GM10266 (cell line): ENCODE results near the gene TMEM134.
A peak's percentile ranks its signal among the peaks of the same experiment; 100 is the strongest.

Experiments
- DNase-seq: peaks from one replicate; pipeline ENCODE4 v3.0.0; 2012; ENCODE audit errors: extremely low spot score
- TF ChIP-seq, protein P1 (sequence below): IDR thresholded peaks from 2 replicates; pipeline ENCODE4 v1.5.1; 2012; ENCODE audit warnings: mild to moderate bottlenecking, low read depth; ENCODE audit not compliant: control insufficient read depth, insufficient read depth; ENCODE audit errors: missing control alignments

The TMEM134 gene

GRCh38 chr11:67492801-67493547 is 23.9 kb upstream of the TMEM134 start:
- TF ChIP-seq, protein P1, sequence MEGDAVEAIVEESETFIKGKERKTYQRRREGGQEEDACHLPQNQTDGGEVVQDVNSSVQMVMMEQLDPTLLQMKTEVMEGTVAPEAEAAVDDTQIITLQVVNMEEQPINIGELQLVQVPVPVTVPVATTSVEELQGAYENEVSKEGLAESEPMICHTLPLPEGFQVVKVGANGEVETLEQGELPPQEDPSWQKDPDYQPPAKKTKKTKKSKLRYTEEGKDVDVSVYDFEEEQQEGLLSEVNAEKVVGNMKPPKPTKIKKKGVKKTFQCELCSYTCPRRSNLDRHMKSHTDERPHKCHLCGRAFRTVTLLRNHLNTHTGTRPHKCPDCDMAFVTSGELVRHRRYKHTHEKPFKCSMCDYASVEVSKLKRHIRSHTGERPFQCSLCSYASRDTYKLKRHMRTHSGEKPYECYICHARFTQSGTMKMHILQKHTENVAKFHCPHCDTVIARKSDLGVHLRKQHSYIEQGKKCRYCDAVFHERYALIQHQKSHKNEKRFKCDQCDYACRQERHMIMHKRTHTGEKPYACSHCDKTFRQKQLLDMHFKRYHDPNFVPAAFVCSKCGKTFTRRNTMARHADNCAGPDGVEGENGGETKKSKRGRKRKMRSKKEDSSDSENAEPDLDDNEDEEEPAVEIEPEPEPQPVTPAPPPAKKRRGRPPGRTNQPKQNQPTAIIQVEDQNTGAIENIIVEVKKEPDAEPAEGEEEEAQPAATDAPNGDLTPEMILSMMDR, result no peak
- DNase-seq, result peak; percentile 50

DNA sequence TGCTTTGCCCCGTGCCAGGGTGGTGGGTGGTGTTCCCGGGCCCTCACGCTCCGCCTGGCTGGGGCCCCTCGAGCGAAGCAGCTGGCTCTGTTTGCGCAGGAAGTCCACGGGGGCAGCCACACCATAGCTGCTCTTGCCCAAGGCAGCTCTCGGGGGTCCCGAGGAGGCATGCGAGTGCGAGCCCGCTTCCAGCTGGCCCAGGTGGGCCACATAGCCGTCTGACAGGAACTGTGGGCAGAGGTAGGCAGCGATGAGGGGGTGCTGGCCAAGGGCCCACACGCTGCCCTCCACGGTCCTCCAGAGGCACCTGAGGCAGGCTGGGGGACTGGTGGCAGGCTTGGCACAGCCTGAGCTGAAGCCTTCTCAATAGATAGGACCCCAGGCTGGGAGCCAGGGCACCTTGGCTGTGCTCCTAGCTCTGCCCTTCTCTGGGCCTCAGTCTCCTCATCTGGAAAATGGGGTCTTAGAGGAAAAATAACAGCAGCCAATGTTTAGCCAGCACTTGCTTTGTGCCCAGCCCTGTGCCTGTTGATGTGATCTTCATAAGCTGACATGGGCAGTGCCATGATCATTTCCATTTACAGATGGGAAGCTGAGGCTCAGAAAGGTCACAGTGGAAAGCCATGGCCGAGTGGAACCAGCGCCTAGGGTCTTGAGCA is 23.1 kb upstream of the TMEM134 start:
- no peak for DNase-seq
- TF ChIP-seq, protein P1, result no peak

GRCh38 chr11:67491276-67492068 is 22.4 kb upstream of the TMEM134 start:
- no peak for DNase-seq
- TF ChIP-seq, protein P1, result no peak

GRCh38 chr11:67490727-67491065 is 21.6 kb upstream of the TMEM134 start:
- no peak for DNase-seq

DNA sequence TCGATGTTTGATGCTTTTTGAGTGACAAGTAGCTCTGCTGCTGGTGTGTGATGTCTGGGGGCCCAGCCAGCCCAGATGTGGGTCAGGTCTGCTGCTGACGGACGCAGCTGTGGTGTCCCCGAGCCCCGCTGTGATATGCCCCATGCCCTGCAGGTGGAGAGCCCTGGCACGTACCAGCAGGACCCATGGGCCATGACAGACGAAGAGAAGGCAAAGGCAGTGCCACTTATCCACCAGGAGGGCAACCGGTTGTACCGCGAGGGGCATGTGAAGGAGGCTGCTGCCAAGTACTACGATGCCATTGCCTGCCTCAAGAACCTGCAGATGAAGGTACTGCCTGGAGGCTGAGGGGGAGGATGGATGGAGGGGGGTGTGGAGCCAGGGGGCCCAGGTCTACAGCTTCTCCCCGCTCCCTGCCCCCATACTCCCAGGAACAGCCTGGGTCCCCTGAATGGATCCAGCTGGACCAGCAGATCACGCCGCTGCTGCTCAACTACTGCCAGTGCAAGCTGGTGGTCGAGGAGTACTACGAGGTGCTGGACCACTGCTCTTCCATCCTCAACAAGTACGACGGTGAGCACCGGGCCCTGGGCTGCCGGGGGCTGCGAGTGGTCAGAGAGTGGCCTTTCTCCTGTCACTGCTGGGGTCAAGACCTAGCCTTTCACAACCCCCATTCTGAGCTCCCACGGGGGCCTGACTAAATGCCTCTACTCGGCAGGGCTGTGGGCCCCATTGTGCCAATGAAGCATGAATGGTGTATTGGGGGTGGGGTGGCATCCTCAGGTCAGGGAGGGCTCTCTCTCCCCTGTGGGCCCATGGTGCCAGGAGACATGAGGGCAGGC is 21.1 kb upstream of the TMEM134 start:
- TF ChIP-seq, protein P1, result no peak
- DNase-seq, result no peak

More at GRCh38 chr11:67490727-67491065, 21.6 kb upstream of the TMEM134 start:
- TF ChIP-seq, protein P1, result no peak

DNA sequence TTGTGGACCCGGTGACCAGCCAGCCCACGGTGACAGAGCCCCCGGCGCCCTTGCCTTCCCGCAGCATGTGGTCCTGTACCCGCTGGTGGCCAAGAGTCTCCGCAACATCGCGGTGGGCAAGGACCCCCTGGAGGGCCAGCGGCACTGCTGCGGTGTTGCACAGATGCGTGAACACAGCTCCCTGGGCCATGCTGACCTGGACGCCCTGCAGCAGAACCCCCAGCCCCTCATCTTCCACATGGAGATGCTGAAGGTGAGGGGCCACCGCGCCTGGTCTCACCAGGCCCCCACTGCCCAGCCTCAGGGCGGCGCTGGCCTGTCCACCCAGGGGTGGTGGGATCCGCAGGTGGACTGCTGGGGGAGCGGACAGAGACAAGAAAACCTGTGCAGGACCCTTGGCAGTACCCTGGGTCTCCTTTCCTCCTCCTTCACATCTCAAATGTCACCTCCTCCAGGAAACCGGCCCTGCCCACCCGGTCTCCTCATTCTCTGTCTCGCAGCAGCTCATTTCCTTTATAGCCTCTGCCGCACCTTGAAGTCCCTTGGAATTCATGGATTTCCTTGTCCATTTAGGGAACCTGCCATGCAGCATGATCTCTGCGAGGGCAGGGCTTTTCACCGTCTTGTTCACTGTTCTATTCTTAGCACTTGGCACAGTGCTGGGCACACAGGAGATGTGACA is 20.3 kb upstream of the TMEM134 start:
- DNase-seq, result no peak
- TF ChIP-seq, protein P1, result no peak
